ENCODE measurements around the gene AGT.
"Not testable (repeated sequence)": the region's sequence is repeated elsewhere in the genome, so short reads cannot be mapped to it uniquely, and the experiment has no call there.

AGT gene

DNA sequence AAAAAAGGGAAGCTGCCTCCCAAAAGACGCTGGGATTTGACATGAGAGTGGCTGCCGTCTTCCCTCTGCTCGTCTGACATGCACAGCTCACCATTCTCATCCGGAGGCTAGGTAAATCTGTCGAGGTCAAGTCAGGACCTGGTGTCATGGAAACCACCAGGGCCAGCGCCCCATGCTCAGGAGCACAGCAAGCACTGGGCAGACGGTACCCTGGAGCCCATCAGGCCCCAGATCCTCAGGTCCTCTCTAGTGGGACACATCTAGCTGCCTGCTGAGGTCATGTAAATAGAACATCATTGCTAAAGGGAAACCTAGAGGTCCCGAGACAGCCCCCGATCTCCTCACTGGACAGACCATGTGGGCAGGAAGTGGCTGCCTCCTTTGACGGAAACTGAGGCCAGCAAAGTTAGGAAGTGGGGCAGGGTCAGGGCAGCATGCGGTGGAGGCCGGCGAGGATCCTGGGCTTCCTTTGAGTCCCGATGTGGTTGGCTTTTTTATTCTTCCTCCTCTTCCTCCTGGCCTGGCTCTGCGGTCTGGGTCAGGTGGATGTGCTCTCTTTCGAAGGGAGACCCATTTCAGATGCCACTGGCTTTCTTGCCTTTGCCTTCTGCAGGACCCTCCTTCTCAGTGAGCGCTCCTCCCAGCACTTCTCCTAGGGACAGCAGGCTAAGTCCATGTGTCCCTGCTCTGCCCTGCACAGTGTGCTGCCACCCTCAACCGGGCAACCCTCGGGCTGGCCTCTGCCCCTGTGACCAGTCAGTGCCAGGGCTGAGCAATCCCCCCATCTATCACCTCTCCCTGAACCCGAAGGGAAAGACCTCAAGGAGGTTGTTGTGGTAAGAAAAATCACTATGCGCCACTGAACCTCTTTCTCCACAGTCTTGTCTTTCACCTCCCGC, 5.9 kb downstream of the AGT start:
- no peak for DNase-seq (ENCODE audit: low read depth in 2 of 2)

- DNase-seq (ENCODE audit: low read depth in 2 of 2), result no peak
These were observed 6.8 kb downstream of the AGT start for GRCh38 chr1:230706887-230707731.

DNA sequence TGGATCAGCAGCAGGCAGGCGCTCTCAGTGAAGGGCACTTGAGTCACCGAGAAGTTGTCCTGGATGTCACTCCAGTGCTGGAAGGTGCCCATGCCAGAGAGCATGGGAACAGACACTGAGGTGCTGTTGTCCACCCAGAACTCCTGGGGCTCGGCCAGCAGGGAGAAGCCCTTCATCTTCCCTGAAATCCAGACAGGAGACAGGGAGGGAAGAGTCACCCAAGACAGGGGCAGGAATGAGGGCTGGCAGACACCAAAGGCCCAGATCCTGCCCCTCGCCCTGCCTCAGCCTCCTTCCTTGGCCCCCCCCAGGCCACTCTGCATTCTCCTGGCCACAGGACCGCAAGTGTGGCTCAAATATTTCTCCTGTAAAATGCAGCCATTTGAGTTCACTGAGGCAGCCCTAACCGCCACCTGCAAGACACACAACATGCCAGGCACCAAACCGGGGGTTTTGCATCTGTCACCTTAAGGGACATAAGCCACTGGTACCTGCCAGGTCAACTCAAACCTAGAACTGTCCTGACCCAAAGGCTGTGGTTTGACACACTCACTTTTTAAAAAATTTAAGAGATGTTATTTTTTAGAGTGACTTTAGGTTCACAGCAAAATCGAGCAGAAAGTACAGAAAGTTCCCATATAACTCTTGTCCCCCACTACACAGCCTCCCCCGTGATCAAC, 7.8 kb downstream of the AGT start:
- DNase-seq (ENCODE audit: low read depth in 2 of 2), result no peak

GRCh38 chr1:230705289-230706019, 8.5 kb downstream of the AGT start:
- no peak for DNase-seq (ENCODE audit: low read depth in 2 of 2)

DNA sequence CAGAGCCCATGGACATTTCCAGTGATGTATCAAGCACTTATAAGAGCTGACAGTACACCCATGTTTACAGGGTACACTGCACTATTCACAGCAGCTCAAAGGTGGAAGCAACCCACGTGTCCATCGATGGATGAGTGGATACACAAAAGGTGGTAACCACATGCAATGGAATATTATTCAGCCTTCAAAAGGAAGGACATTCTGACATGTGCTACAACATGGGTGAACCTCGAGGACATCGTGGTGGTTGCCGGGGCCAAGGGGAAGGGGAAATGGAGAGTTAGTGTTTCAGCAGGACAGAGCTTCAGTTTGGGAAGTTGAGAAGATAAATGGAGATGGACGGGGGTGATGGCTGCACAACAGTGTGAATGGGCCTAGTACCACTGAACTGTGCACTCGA, 9.1 kb downstream of the AGT start:
- no peak for DNase-seq (ENCODE audit: low read depth in 2 of 2)

GRCh38 chr1:230703679-230704385, 10.1 kb downstream of the AGT start:
- DNase-seq (ENCODE audit: low read depth in 2 of 2), result no peak

GRCh38 chr1:230702934-230703678, 10.8 kb downstream of the AGT start:
- DNase-seq (ENCODE audit: low read depth in 2 of 2), result no peak

GRCh38 chr1:230701895-230702768, 11.8 kb downstream of the AGT start:
- no peak for DNase-seq (ENCODE audit: low read depth in 2 of 2)

DNA sequence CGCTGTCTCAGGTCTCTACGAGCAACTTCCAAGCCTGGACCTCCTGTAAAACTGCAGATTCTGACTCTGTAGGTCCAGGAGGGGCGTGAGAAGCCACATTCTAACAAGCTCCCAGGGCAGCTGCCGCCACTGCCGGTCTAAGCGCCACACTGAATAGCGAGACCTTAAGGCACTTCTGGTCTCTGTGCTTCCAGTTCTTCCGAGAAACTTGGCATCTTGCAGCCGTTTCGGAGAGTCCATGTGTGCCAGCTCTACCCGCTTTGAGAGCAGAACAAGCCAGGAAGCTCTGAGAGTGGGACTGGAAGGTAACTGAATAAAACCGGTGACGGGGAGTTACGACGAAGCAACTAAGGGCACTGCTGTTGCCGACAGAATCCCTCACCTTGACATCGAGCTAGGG, 12.5 kb downstream of the AGT start:
- no peak for DNase-seq (ENCODE audit: low read depth in 2 of 2)

DNA sequence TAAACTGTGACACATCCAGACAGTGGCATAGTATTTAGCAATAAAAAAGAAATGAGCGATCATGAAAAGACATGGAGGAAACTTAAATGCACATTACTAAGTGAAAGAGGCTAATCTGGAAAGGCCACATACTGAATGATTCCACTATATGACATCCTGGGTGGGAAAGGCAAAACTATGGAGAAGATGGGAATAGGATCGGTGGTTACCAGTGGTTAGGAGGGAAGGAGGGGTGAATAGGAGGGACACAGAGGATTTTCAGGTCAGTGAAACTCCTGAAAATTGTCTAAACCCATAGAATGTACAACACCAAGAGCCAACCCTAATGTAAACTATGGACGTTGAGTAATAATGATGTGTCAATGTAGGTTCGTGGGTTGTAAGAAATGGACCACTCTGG, 13.8 kb downstream of the AGT start:
- no peak for DNase-seq (ENCODE audit: low read depth in 2 of 2)

GRCh38 chr1:230699716-230700115, 14.2 kb downstream of the AGT start:
- DNase-seq (ENCODE audit: low read depth in 2 of 2), result no peak

DNA sequence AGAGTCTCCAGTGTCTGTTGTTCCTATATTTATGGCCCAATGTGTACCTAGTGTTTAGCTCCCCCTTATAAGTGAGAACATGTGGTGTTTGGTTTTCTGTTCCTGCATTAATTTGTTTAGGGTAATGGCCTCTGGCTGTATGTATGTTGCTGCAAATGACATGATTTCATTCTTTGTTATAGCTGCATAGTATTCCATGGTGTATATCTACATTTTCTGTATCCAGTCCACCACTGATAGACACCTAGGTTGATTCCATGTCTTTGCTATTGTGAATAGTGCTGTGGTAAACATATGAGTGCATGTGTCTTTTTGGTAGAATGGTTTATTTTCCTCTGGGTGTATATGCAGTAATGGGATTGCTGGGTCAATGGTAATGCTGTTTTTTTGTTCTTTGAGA, 15.0 kb downstream of the AGT start:
- not testable (repeated sequence) for DNase-seq (ENCODE audit: low read depth in 2 of 2)

DNA sequence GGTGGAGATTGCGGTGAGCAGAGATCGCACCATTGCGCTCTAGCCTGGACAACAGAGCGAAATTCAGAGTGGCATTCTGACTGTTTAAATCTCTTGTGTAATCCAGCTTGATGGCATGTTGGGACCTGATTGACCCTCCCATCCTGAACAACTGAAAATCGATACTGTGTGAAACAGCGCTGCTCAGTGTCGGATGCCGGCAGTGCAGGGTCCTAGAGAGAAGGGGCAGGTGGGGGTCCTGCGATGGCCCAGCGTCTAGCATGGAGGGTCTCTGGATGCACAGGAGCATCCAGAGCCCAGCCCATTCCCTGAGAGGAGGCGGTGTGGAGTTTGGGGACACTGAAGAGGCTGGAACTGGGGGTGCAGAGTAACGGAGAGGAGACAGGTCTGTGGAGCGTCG, 15.8 kb downstream of the AGT start:
- DNase-seq (ENCODE audit: low read depth in 2 of 2), result no peak

- DNase-seq (ENCODE audit: low read depth in 2 of 2), result no peak
These were observed 17.0 kb downstream of the AGT start for GRCh38 chr1:230696722-230697437.

- no peak for DNase-seq (ENCODE audit: low read depth in 2 of 2)
These were observed 17.7 kb downstream of the AGT start for GRCh38 chr1:230696218-230696617.

DNA sequence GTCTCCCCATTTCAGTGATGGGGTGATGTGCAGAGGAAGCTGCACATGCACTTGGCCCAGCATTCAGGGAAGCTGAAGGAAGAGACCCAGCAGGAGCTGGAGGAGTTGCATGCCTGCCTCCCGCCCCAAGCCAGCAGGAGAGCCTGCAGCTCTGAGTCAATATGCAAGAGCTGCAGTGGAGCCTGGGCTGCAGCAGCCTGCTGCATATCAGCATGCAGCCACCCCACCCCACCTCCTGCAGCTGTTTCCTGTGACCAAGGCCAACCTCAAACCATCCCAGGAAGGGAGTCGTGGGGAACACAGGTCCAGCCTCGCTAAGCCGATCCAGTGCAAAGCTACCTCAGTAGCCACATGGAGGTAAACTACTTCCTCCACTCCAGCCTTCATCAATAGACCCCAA, 18.9 kb downstream of the AGT start:
- no peak for DNase-seq (ENCODE audit: low read depth in 2 of 2)

- no peak for DNase-seq (ENCODE audit: low read depth in 2 of 2)
These were observed 19.5 kb downstream of the AGT start for GRCh38 chr1:230694464-230694863.

- DNase-seq (ENCODE audit: low read depth in 2 of 2), result no peak
These were observed 20.1 kb downstream of the AGT start for GRCh38 chr1:230693777-230694176.

GRCh38 chr1:230693221-230693620, 20.7 kb downstream of the AGT start:
- DNase-seq (ENCODE audit: low read depth in 2 of 2), result no peak
